Cardiac muscle cell (in vitro differentiated cells and primary cell): ENCODE results near the gene CCDC33. TPM values are rescaled to one million over a fixed set of nuclear protein-coding genes. Genes with fewer than 3 reads are reported as not detected.
A peak's percentile ranks its signal among the peaks of the same experiment; 100 is the strongest.

Experiments
- DNase-seq, 2 donors: peaks; one replicate each; pipeline versions ENCODE4 v3.0.0 to v3.0.0-alpha.2; 2010 to 2017; ENCODE audit warnings: low read depth in 1 of 2, low spot score in 1 of 2
- H3K27ac ChIP-seq: fragments of 200-600 bp; sonication (generic); 2 replicates; pipeline ENCODE4 v1.5.1; 2016
- H3K27me3 ChIP-seq: fragments of 200-600 bp; sonication (generic); 2 replicates; pipeline ENCODE4 v1.6.0; 2016; ENCODE audit warnings: control low read depth
- H3K36me3 ChIP-seq: fragments of 200-600 bp; sonication (generic); 2 replicates; pipeline ENCODE4 v1.5.1; 2016; ENCODE audit warnings: control low read depth
- H3K4me1 ChIP-seq: fragments of 200-600 bp; sonication (generic); 2 replicates; pipeline ENCODE4 v1.8.1; 2017; ENCODE audit warnings: low read depth, mild to moderate bottlenecking, mixed run types
- H3K4me3 ChIP-seq: fragments of 200-600 bp; sonication (generic); 2 replicates; pipeline ENCODE4 v1.5.1; 2016; ENCODE audit warnings: mild to moderate bottlenecking
- H3K9me3 ChIP-seq: fragments of 200-600 bp; sonication (generic); 2 replicates; pipeline ENCODE4 v1.5.1; 2017; ENCODE audit warnings: low read depth, mild to moderate bottlenecking, control low read depth
- polyA plus RNA-seq: library from polyadenylated mRNA; unstranded; fragments of >200 nt; fragmentation: Nextera tagmentation; extraction: Ambion mirVana; gene quantifications from 2 replicates; pipeline ENCODE4 v1.2.1, GENCODE V29; 2016
- total RNA-seq: library from RNA; depleted of rRNA; stranded (reverse); fragments of >200 nt; gene quantifications from 2 replicates; pipeline ENCODE4 v1.2.3, GENCODE V29; 2016
- TF ChIP-seq, protein P1 (sequence below): IDR thresholded peaks from 2 replicates; pipeline ENCODE4 v1.5.1; 2012; ENCODE audit warnings: low read depth, mild to moderate bottlenecking, low read length

The CCDC33 gene
- total and polyA plus RNA-seq, 2 experiments from 2014 or later: 3.1 to 9.5 TPM

DNA sequence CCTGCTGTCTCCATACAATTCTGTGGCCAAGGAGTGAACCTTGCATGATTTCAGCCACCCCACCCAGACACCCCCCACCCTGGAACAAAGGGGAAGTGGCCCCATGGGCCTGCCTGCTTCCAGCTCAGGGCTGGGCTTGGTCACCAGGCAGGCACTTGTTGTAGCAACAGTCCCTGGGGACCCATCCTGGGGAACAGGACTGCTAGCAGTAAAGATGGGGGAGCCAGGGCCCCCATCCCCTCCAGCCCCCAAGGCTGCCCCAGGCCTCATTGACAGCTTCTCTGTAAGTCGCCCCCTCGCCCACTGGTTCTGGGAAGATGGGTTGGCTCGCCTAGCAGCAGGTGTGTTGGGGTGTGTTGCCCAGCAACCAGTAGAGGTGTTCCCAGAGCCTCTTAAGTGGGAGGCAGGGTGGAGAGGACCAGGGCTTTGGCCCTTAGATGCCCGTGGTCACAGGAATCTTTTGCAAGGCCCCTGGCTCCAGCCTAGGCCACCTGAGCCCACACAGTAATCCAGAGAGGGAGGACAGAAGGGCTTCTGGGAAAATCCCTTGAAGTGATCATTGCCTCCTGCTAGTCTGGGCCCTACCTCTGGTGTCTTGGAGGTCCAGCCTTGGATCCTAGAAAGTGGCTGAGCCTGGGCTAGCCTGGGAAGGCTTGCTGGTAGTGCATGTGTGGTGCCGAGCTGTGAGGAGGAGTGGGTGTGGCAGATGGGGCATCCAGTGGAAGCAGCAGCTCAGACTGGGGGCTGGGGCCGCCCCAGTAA, 82.4 kb downstream of the CCDC33 start:
- H3K27me3 ChIP-seq: no peaks in the 10 kb centered on the region
- no peaks in the 10 kb centered on the region for H3K4me1 ChIP-seq
- TF ChIP-seq, protein P1, sequence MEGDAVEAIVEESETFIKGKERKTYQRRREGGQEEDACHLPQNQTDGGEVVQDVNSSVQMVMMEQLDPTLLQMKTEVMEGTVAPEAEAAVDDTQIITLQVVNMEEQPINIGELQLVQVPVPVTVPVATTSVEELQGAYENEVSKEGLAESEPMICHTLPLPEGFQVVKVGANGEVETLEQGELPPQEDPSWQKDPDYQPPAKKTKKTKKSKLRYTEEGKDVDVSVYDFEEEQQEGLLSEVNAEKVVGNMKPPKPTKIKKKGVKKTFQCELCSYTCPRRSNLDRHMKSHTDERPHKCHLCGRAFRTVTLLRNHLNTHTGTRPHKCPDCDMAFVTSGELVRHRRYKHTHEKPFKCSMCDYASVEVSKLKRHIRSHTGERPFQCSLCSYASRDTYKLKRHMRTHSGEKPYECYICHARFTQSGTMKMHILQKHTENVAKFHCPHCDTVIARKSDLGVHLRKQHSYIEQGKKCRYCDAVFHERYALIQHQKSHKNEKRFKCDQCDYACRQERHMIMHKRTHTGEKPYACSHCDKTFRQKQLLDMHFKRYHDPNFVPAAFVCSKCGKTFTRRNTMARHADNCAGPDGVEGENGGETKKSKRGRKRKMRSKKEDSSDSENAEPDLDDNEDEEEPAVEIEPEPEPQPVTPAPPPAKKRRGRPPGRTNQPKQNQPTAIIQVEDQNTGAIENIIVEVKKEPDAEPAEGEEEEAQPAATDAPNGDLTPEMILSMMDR: no peak

DNA sequence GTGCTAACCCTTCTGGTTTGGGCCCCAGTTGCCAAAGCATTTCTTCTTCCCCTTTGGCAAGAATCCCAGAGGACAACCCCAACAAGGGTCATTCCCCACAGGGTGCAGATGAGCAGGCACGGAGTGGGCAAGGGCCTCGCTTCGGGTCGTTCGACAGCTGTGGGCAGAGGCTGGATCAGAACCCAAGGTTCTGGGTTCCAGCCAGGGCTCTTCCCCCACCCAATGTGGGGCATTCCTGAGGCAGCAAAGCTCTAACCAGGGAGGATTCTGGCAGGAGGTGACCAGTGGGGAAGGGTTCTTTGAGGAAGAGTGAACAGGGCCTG, 83.0 kb downstream of the CCDC33 start:
- H3K4me3 ChIP-seq: no peak overlapping the region
- no peak for DNase-seq
- H3K9me3 ChIP-seq: no peaks in the 10 kb centered on the region
- no peak overlapping the region for H3K27ac ChIP-seq
- H3K36me3 ChIP-seq: no peaks in the 10 kb centered on the region
- TF ChIP-seq, protein P1: no peak
- H3K27me3 ChIP-seq: no peaks in the 10 kb centered on the region
- H3K4me1 ChIP-seq: no peaks in the 10 kb centered on the region

More for the DNA sequence above, 82.4 kb downstream of the CCDC33 start:
- Histone ChIP-seq H3K9me3 (no peaks in the 10 kb centered on the region), H3K27ac (no peak overlapping the region), H3K4me3 (no peak overlapping the region), H3K36me3 (no peaks in the 10 kb centered on the region)
- peak in 1 of 2 donors; percentile 29 for DNase-seq

DNA sequence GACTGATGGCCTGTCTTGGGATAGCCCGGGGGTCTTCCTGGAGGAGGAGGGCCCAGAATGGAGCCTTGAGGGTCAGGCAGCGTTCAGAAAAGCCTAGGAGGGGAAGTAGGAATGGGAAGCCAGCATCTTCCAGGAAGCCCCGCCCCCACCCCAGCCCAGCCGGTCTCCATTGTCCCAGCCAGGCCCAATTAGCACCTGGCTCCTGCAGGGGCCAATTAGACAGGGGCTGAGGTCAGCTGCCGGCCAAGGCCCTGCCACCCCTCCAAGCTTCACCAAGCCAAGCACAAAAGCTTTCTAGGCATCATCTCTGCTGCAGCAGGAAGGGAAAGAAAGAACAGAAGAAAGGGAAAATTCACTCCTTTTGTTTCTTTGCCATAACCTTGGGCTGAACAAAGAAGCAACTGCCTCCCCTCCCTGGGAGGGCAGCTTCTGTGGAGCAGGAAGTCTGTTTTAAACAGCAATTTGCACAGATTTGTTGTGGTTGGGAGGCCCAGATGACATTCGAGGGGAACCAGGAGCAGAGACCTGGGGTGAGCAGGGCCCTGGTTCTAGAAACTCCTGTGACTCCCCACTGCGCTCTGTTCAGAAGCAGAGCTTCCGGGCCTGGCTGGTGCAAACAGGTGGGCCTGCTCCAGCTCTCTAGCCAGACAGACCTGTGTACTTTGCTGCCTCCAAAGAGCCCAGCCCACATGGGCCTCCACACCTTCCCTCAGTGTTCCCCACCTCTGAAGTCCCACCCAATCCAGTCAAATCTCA, 83.6 kb downstream of the CCDC33 start:
- no peak for DNase-seq
- Histone ChIP-seq H3K4me3 (no peak overlapping the region), H3K36me3 (no peaks in the 10 kb centered on the region), H3K4me1 (no peaks in the 10 kb centered on the region), H3K9me3 (no peaks in the 10 kb centered on the region), H3K27me3 (no peaks in the 10 kb centered on the region), H3K27ac (no peak overlapping the region)
- TF ChIP-seq, protein P1: no peak

DNA sequence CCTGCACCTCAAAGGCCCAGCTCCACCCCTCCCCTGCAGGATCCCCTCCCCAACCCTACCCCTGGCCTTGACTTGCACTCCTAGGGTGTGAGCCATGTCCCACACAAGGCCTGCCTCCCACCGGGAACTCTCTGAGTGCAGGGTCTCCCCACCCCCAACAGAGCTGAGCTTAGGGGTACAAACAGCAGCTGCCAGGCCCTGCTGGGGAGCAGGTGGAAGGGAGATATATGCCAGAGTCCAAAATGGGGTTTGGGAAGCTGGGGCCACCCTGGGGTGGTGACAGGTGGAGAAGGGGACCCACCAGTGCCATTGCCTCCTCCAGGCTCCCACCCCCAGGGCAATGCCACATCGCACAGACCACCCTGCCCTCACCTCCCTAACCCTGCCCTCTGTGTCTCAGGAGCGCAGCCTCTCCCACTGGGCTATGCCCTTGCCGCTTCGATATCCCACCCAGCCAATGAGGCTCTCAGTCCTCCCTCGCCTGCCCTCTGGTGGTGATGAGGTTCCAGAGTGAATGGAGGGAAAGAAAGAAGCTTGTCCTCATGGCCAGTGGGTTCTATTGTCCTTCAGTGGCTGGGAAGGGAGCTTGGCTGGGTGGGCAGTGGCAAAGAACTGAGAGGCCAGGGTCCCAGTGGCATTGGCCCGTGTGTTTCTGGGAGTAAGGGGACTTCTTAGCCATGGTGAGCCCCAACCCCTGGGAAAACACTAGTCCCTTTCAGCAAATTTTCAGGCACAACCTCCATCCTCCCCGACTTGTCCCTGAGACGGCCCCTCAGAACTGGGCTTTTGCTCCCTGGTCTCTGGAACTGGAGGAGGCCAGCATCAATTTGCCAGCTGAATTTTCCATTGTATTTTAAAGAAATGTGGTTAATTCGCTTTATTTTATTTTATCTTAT, 84.5 kb downstream of the CCDC33 start:
- TF ChIP-seq, protein P1: peak; percentile 76
- Histone ChIP-seq H3K4me1 (no peaks in the 10 kb centered on the region), H3K4me3 (no peak overlapping the region), H3K27ac (no peak overlapping the region), H3K36me3 (no peaks in the 10 kb centered on the region), H3K9me3 (no peaks in the 10 kb centered on the region), H3K27me3 (no peaks in the 10 kb centered on the region)
- peak; percentile 64 to 67 for DNase-seq

DNA sequence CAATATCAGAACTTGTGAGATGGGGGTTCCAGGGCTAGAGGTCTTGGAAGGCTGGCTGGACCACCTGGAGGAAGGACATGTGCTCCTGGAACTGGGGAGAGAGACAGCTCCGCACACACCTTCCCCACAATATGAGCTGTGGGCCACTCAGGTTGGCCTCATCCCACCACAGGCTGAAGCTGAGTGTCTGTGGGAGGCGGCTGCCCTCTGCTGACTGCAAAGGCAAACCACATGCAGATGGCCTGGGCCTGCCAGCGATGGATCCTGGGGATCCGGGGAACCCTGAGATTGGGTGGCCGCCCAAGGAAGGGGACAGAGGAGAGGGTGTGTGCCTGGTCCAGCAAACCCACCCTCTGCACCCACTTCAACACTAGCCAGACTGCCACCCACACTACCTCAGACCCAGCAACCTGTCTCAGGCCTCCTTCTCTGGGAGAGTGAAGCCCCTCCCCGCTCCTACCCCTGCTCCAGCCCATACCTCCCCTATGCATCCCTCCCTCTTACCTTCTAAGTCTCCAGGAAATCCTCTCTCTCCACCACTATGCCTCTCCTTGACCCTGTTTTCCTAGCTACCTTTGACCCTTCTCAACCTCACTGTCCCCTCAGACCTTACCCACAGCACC, 86.5 kb downstream of the CCDC33 start:
- peak; percentile 69 to 78 for DNase-seq
- Histone ChIP-seq H3K4me3 (no peak overlapping the region), H3K27ac (no peak overlapping the region), H3K9me3 (no peaks in the 10 kb centered on the region), H3K4me1 (no peaks in the 10 kb centered on the region), H3K27me3 (no peaks in the 10 kb centered on the region), H3K36me3 (no peaks in the 10 kb centered on the region)
- TF ChIP-seq, protein P1: peak; percentile 91
